ENCODE results near the gene TMEM47. TPM values are rescaled to one million over a fixed set of nuclear protein-coding genes. Genes with fewer than 3 reads are reported as not detected.

Gene TMEM47
- total RNA-seq, 4 donors from 2014 or later, result 30.6 to 95.8 (median 44.3) TPM

- no peaks in the 10 kb centered on the region for H3K36me3 ChIP-seq
- ATAC-seq (no peak), DNase-seq (no peak)
- no peak overlapping the region for H3K4me3 ChIP-seq
- H3K27ac ChIP-seq, result no peak overlapping the region
- intact Hi-C loops (cut with DNase I; ENCODE audit: low total_unique reads), result no loop called here
- H3K9me3 ChIP-seq, result no peaks in the 10 kb centered on the region
- in situ Hi-C loops (cut with MboI; ENCODE audit: low sequenced_read_pairs in 4 of 4), result no loop called here
- no peaks in the 10 kb centered on the region for H3K27me3 ChIP-seq
- no peak for TF ChIP-seq CTCF (IDR thresholded peaks at IDR 0.05 in 4 of 5, conservative IDR thresholded peaks at IDR 0.05 in 1 of 5)
- no peak for TF ChIP-seq POLR2A (IDR thresholded peaks at IDR 0.05)
- peaks cover 0 to 6% of the 10 kb centered on the region in 2 donors for H3K4me1 ChIP-seq
These were observed 25.4 kb downstream of the TMEM47 start for GRCh38 chrX:34631479-34632220.

- no peaks in the 10 kb centered on the region for H3K9me3 ChIP-seq
- no peak overlapping the region for H3K4me3 ChIP-seq
- DNase-seq (no peak), ATAC-seq (no peak)
- peaks cover 0 to 6% of the 10 kb centered on the region in 2 donors for H3K4me1 ChIP-seq
- no peak for TF ChIP-seq CTCF (IDR thresholded peaks at IDR 0.05 in 4 of 5, conservative IDR thresholded peaks at IDR 0.05 in 1 of 5)
- no peak for TF ChIP-seq POLR2A (IDR thresholded peaks at IDR 0.05)
- intact Hi-C loops (cut with DNase I; ENCODE audit: low total_unique reads), result no loop called here
- no peaks in the 10 kb centered on the region for H3K36me3 ChIP-seq
- no peaks in the 10 kb centered on the region for H3K27me3 ChIP-seq
- H3K27ac ChIP-seq, result no peak overlapping the region
- in situ Hi-C loops (cut with MboI; ENCODE audit: low sequenced_read_pairs in 4 of 4), result no loop called here
These were observed 27.5 kb downstream of the TMEM47 start for GRCh38 chrX:34629572-34629971.

DNA sequence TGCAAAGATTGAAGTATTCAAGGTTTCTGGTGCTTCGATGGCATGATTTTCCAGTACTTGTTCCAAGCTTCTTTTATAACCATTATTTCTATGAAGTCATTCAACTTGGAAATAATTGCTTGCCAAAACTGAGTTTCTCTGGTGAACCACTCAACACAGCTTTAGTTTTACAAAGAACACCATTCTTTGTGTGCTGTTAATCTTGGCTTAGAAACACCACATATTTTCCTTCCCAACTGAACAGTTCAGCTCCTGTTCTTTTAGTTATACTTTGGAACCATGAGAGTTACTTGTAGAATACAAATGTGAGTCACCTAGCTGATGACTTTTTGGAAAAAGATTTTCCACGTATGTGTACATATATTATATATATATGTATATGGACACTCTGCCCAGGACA lies 32.7 kb downstream of the TMEM47 start:
- H3K27me3 ChIP-seq, result no peaks in the 10 kb centered on the region
- H3K4me1 ChIP-seq, result peaks cover 0 to 5% of the 10 kb centered on the region in 2 donors
- no peaks in the 10 kb centered on the region for H3K9me3 ChIP-seq
- H3K36me3 ChIP-seq, result no peaks in the 10 kb centered on the region
- intact Hi-C loops (cut with DNase I; ENCODE audit: low total_unique reads) (no loop called here), in situ Hi-C loops (cut with MboI; ENCODE audit: low sequenced_read_pairs in 4 of 4) (loop anchor here in 1 of 4 donors (25.0 kb wide), 1 partner anchor 88 kb away; no protein-coding TSS in a partner anchor)
- ATAC-seq (no peak), DNase-seq (no peak)
- TF ChIP-seq POLR2A (IDR thresholded peaks at IDR 0.05) (no peak), CTCF (IDR thresholded peaks at IDR 0.05 in 4 of 5, conservative IDR thresholded peaks at IDR 0.05 in 1 of 5) (no peak)
- H3K27ac ChIP-seq, result no peak overlapping the region
- H3K4me3 ChIP-seq, result no peak overlapping the region

- no peak for ATAC-seq
These were observed 37.2 kb downstream of the TMEM47 start for GRCh38 chrX:34619920-34620319.

DNA sequence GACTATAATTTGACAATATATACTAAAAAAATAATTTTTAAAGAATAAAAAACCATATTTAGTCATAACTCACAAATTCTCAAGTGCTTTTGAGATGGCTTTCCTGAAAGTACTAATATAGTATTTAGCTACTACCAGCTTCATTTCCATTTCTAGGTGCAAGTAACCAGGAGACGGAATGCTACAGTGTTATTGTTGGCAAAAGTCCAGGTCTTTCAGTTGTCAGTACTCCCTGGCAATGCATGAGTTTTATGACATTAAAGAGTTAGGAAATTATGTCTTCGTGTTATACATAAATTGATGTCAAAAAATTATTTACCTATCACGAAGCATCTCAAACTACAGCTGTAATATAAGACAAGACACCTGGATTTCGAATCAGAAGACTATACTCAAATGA lies 45.0 kb downstream of the TMEM47 start:
- in situ Hi-C loops (cut with MboI; ENCODE audit: low sequenced_read_pairs in 4 of 4) (loop anchor here in 1 of 4 donors (25.0 kb wide), 1 partner anchor 100 kb away; no protein-coding TSS in a partner anchor), intact Hi-C loops (cut with DNase I; ENCODE audit: low total_unique reads) (no loop called here)
- H3K9me3 ChIP-seq, result no peaks in the 10 kb centered on the region
- H3K36me3 ChIP-seq, result no peaks in the 10 kb centered on the region
- TF ChIP-seq CTCF (IDR thresholded peaks at IDR 0.05 in 4 of 5, conservative IDR thresholded peaks at IDR 0.05 in 1 of 5) (no peak), POLR2A (IDR thresholded peaks at IDR 0.05) (no peak)
- DNase-seq (no peak), ATAC-seq (no peak)
- no peak overlapping the region for H3K27ac ChIP-seq
- no peaks in the 10 kb centered on the region for H3K27me3 ChIP-seq
- no peaks in the 10 kb centered on the region for H3K4me1 ChIP-seq
- no peak overlapping the region for H3K4me3 ChIP-seq

More at GRCh38 chrX:34619920-34620319, 37.2 kb downstream of the TMEM47 start:
- DNase-seq, result no peak
- intact Hi-C loops (cut with DNase I; ENCODE audit: low total_unique reads), result no loop called here
- Histone ChIP-seq H3K4me3 (no peak overlapping the region), H3K27me3 (no peaks in the 10 kb centered on the region), H3K4me1 (peaks cover 0 to 5% of the 10 kb centered on the region in 2 donors), H3K9me3 (no peaks in the 10 kb centered on the region), H3K27ac (no peak overlapping the region), H3K36me3 (no peaks in the 10 kb centered on the region)
- TF ChIP-seq POLR2A (IDR thresholded peaks at IDR 0.05), result no peak
- in situ Hi-C loops (cut with MboI; ENCODE audit: low sequenced_read_pairs in 4 of 4), result loop anchor here in 1 of 4 donors (25.0 kb wide), 1 partner anchor 92 kb away; no protein-coding TSS in a partner anchor

All from gastrocnemius medialis (tissue), 4 donors.